Measurements from ENCODE around the gene NT5C1A.

The NT5C1A gene

GRCh38 chr1:39662861-39663260, 9.0 kb downstream of the NT5C1A start:
- H3K27ac ChIP-seq = no peak overlapping the region
- intact Hi-C loops (cut with DNase I; ENCODE audit: low total_unique reads) = loop anchor here (5.0 to 10.0 kb wide), 2 partner anchors 52 to 71 kb away; no protein-coding TSS in a partner anchor
- no peak overlapping the region for H3K4me3 ChIP-seq
- TF ChIP-seq, protein P1, sequence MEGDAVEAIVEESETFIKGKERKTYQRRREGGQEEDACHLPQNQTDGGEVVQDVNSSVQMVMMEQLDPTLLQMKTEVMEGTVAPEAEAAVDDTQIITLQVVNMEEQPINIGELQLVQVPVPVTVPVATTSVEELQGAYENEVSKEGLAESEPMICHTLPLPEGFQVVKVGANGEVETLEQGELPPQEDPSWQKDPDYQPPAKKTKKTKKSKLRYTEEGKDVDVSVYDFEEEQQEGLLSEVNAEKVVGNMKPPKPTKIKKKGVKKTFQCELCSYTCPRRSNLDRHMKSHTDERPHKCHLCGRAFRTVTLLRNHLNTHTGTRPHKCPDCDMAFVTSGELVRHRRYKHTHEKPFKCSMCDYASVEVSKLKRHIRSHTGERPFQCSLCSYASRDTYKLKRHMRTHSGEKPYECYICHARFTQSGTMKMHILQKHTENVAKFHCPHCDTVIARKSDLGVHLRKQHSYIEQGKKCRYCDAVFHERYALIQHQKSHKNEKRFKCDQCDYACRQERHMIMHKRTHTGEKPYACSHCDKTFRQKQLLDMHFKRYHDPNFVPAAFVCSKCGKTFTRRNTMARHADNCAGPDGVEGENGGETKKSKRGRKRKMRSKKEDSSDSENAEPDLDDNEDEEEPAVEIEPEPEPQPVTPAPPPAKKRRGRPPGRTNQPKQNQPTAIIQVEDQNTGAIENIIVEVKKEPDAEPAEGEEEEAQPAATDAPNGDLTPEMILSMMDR (IDR thresholded peaks at IDR 0.05) = no peak
- no peak for DNase-seq
- H3K9me3 ChIP-seq = no peaks in the 10 kb centered on the region
- no peaks in the 10 kb centered on the region for H3K36me3 ChIP-seq
- H3K4me1 ChIP-seq = no peaks in the 10 kb centered on the region
- H3K27me3 ChIP-seq = no peaks in the 10 kb centered on the region

DNA sequence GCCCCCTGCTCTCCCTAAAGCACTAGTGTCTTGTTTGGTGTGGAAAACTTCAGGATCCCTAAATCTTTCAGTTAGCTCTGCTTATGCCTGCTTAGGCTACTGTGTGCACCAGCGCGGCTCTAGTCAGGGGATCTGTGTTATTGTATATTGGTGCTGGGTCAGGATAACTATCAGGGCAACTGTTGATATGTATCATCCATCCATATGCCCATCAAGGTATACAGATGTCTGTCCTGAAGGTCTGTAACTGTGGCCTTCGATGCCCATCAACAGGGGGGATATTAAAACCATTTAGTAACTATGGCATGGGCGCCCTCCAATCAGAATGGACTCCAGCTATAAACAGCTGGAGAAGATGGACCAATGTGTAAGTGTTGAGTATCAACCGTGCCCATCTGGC, 12.4 kb downstream of the NT5C1A start:
- no peak for DNase-seq
- H3K4me1 ChIP-seq = no peaks in the 10 kb centered on the region
- H3K36me3 ChIP-seq = no peaks in the 10 kb centered on the region
- H3K9me3 ChIP-seq = no peaks in the 10 kb centered on the region
- intact Hi-C loops (cut with DNase I; ENCODE audit: low total_unique reads) = no loop called here
- H3K27ac ChIP-seq = no peak overlapping the region
- H3K4me3 ChIP-seq = no peak overlapping the region
- TF ChIP-seq, protein P1 (IDR thresholded peaks at IDR 0.05) = no peak
- no peaks in the 10 kb centered on the region for H3K27me3 ChIP-seq

DNA sequence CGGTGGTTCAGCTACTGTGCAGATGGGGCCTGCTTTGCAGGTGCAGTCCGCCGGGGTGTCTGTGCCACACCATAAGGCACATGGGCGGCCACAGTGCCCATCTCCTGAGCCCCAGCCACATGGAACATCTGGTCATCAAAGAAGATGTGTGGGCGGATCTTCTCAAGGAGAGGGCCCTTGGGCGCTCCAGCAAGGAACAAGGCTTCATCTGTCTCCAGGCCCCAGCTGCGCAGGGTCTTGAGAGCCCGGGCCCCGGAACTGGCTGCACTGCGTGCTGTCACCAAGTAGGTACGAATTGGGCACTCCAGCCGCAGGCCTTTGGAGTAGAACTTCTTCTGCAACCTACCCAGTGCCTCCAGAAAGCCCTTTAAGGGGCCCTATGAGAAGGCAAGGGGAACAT, 12.8 kb downstream of the NT5C1A start:
- H3K9me3 ChIP-seq = no peaks in the 10 kb centered on the region
- H3K36me3 ChIP-seq = no peaks in the 10 kb centered on the region
- H3K4me3 ChIP-seq = no peak overlapping the region
- H3K27ac ChIP-seq = no peak overlapping the region
- TF ChIP-seq, protein P1 (IDR thresholded peaks at IDR 0.05) = no peak
- intact Hi-C loops (cut with DNase I; ENCODE audit: low total_unique reads) = no loop called here
- DNase-seq = no peak
- no peaks in the 10 kb centered on the region for H3K27me3 ChIP-seq
- H3K4me1 ChIP-seq = no peaks in the 10 kb centered on the region

- TF ChIP-seq, protein P1 (IDR thresholded peaks at IDR 0.05) = peak; percentile 74 to 78
- intact Hi-C loops (cut with DNase I; ENCODE audit: low total_unique reads) = no loop called here
Measured at GRCh38 chr1:39657923-39658485, 13.9 kb downstream of the NT5C1A start.

DNA sequence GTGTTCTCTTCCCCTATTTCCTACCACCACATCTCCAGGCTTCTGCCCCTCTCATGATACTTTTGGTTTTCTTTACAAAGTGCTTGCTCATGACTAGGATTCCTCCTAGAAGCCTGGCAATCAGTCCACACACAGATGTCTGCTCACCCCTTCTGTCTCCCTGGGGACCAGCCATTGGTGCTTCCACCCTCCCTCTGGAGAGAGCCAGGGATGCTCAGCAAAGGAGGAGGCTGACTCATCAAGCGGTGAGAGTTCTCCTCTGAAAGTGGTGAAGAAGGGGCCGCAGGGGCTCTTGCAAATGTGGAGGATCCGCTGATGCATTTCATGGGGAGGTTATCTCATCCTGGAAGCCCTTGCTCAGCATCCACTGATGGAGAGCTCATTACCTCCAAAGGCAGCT, 14.5 kb downstream of the NT5C1A start:
- no peaks in the 10 kb centered on the region for H3K9me3 ChIP-seq
- H3K36me3 ChIP-seq = no peaks in the 10 kb centered on the region
- H3K27me3 ChIP-seq = no peaks in the 10 kb centered on the region
- no peak for DNase-seq
- H3K4me3 ChIP-seq = no peak overlapping the region
- no peak overlapping the region for H3K27ac ChIP-seq
- TF ChIP-seq, protein P1 (IDR thresholded peaks at IDR 0.05) = no peak
- intact Hi-C loops (cut with DNase I; ENCODE audit: low total_unique reads) = no loop called here
- H3K4me1 ChIP-seq = peaks cover 0 to 14% (median 12%) of the 10 kb centered on the region in 4 donors

More at GRCh38 chr1:39657923-39658485, 13.9 kb downstream of the NT5C1A start:
- no peak overlapping the region for H3K4me3 ChIP-seq
- H3K9me3 ChIP-seq = no peaks in the 10 kb centered on the region
- H3K27me3 ChIP-seq = no peaks in the 10 kb centered on the region
- peaks cover 0 to 8% (median 6%) of the 10 kb centered on the region in 4 donors for H3K4me1 ChIP-seq
- no peak overlapping the region for H3K27ac ChIP-seq
- H3K36me3 ChIP-seq = no peaks in the 10 kb centered on the region
- DNase-seq = peak; percentile 57 to 77

DNA sequence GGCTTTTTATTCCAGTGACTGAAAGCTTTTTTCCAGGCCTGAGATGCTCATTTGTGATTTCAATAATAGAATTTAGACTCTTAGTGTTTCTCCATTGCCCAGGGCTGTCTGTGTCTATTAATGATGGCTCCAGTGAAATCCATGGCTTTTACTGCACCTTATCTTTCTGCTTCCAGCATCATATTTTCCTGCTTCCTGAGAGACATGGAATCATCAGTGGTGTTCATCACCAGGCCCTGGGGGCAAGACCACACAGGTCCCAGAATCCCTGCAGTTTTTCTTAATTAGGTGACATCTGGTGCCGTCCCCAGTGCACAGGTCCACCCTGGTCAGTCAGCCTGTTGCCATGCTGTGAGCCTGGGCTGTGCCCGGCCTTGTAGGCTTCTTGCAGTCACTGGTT, 15.5 kb downstream of the NT5C1A start:
- no peaks in the 10 kb centered on the region for H3K27me3 ChIP-seq
- H3K36me3 ChIP-seq = no peaks in the 10 kb centered on the region
- TF ChIP-seq, protein P1 (IDR thresholded peaks at IDR 0.05) = no peak
- H3K27ac ChIP-seq = no peak overlapping the region
- intact Hi-C loops (cut with DNase I; ENCODE audit: low total_unique reads) = no loop called here
- peaks cover 0 to 24% (median 17%) of the 10 kb centered on the region in 4 donors for H3K4me1 ChIP-seq
- no peaks in the 10 kb centered on the region for H3K9me3 ChIP-seq
- H3K4me3 ChIP-seq = no peak overlapping the region
- DNase-seq = no peak

Data from tibial artery (tissue), 4 donors.